Transverse colon (tissue), 4 donors: ENCODE results near the gene PDGFD.

Source experiments
- EP300 ChIP-seq: sonication (generic); formaldehyde crosslinking; IDR thresholded peaks from one replicate; pipeline ENCODE4 v1.6.1; 2017; ENCODE audit warnings: antibody characterized with exemption, low read depth
- POLR2AphosphoS5 ChIP-seq, 3 donors: sonication (generic); formaldehyde crosslinking; IDR thresholded peaks; one replicate each; pipeline ENCODE4 v1.6.1; 2016; ENCODE audit warnings: antibody characterized with exemption in 3 of 3
- TF ChIP-seq, protein P1 (sequence below), 5 experiments: fragments of 200-600 bp in 3 of 5; fragments of 450-650 bp in 2 of 5; sonication (generic) in 3 of 5; IDR thresholded peaks; 1 replicate in 2 of 5; 2 replicates in 3 of 5; pipeline ENCODE4 v1.5.1; 2016 to 2017; ENCODE audit warnings: antibody characterized with exemption in 5 of 5, inconsistent platforms in 3 of 5, mild to moderate bottlenecking in 2 of 5, moderate library complexity in 1 of 5

DNA sequence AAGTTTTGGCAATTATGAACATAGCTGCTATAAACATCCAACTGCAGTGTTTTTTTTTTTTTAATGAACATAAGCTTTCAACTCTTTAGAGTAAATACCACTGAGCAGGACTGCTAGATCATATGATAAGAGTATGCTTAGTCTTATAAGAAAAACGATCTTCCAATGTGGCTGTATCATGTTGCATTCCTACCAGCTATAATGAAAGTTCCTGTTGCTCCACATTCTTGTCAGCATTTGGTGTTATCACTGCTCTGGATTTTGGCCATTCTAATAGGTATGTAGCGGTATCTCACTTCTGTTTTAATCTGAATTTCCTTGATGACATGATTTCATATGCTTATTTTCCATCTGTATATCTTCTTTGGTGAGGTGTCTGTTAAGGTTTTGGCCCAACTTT, 50.4 kb downstream of the PDGFD start:
- TF ChIP-seq, protein P1, sequence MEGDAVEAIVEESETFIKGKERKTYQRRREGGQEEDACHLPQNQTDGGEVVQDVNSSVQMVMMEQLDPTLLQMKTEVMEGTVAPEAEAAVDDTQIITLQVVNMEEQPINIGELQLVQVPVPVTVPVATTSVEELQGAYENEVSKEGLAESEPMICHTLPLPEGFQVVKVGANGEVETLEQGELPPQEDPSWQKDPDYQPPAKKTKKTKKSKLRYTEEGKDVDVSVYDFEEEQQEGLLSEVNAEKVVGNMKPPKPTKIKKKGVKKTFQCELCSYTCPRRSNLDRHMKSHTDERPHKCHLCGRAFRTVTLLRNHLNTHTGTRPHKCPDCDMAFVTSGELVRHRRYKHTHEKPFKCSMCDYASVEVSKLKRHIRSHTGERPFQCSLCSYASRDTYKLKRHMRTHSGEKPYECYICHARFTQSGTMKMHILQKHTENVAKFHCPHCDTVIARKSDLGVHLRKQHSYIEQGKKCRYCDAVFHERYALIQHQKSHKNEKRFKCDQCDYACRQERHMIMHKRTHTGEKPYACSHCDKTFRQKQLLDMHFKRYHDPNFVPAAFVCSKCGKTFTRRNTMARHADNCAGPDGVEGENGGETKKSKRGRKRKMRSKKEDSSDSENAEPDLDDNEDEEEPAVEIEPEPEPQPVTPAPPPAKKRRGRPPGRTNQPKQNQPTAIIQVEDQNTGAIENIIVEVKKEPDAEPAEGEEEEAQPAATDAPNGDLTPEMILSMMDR (IDR thresholded peaks at IDR 0.05): no peak
- TF ChIP-seq POLR2AphosphoS5 (IDR thresholded peaks at IDR 0.05): no peak
- TF ChIP-seq EP300: no peak
